GM18519 (cell line): ENCODE results near the gene ZFP3.
"Not testable (repeated sequence)": the region's sequence is repeated elsewhere in the genome, so short reads cannot be mapped to it uniquely, and the experiment has no call there.

Experiments used
- ATAC-seq: cut with Tn5 transposase; IDR thresholded peaks from one replicate; pipeline ENCODE4 v1.9.1; 2021; ENCODE audit warnings: mild to moderate bottlenecking, moderate library complexity; ENCODE audit not compliant: unreplicated experiment, low FRiP score

The ZFP3 gene

DNA sequence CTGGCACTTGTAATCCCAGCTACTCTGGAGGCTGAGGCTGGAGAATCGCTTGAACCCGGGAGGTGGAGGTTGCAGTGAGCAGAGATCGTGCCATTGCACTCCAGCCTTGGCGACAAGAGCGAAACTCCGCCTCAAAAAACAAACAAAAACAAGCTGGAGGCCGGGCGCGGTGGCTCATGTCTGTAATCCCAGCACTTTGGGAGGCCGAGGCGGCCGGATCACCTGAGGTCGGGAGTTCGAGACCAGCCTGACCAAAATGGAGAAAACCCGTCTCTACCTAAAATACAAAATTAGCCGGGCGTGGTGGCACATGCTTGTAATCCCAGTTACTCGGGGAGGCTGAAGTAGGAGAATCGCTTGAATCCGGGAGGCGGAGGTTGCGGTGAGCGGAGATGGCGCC lies 992 bp upstream of the ZFP3 start:
- ATAC-seq: not testable (repeated sequence)

DNA sequence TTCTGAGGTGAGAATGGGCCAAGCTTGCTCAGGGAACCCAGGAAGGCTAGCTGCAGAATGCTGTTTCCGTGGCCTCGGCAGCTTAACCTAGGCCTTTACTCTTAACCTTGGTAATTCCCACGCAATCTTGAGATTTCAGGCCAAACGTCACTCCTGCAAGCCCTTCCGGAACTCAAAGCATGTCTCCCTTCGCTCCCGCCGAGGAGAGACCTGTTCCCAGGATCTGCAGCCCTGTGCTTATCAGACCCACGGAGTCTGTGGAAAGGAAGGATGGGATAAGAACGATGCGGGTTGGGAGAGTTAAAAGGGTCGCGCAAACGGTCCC lies 524 bp upstream of the ZFP3 start:
- no peak for ATAC-seq

- ATAC-seq: no peak
Observed at GRCh38 chr17:5080591-5080990, 2.3 kb downstream of the ZFP3 start.

DNA sequence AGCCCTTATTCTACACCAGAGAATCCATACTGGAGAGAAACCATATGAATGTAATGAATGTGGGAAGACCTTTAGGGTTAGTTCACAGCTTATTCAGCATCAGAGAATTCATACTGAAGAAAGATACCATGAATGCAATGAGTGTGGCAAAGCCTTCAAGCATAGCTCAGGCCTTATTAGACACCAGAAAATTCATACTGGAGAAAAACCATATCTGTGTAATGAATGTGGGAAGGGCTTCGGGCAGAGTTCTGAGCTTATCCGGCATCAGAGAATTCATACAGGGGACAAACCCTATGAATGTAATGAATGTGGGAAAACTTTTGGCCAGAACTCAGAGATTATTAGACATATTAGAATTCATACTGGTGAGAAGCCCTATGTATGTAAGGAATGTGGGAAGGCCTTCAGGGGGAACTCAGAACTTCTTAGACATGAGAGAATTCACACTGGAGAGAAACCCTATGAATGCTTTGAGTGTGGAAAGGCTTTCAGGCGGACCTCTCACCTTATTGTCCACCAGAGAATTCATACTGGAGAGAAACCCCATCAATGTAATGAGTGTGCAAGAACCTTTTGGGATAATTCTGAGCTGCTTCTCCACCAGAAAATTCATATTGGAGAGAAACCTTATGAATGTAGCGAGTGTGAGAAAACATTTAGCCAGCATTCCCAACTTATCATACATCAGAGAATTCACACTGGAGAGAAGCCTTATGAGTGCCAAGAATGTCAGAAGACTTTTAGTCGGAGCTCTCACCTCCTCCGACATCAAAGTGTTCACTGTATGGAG lies 14.1 kb downstream of the ZFP3 start:
- no peak for ATAC-seq

DNA sequence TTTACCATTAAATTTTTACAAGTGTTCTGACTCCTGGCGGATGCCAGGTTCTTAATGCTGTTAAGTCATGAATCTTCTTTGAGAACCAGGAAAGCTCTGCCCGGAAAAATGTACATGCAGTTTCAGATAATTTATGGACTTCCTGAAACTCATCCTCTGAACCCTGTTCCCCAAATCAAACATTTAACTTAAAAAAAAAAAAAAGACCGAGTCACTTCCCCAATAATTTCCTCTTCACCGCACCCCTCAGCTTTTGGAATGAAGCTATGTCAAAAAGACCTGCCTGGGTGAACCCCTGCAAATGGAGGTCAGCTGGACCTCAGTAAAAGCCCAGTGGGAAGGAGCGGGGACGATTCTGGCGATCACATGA lies 18.4 kb downstream of the ZFP3 start:
- ATAC-seq: no peak

- no peak for ATAC-seq
Observed at GRCh38 chr17:5097101-5097834, 19.0 kb downstream of the ZFP3 start.

DNA sequence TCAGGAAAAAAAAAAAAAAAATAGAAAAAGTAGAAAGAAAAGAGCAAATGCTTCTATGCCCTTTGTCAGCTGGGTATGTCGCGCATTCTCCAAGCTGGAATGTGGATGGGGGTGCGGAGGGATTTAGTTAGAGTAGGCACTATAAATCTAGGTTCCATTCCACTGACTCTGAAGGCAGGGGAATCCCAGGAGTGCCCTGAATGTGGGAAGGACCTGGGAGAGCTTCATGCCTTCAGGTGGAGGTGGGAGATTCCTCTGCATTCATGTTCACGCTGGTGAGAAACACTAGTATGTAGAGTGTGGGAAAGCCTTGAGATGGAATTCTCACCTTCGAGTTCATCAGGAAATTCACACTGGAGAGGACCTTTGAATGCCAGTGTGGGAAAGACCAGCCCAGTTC lies 21.0 kb downstream of the ZFP3 start:
- no peak for ATAC-seq

DNA sequence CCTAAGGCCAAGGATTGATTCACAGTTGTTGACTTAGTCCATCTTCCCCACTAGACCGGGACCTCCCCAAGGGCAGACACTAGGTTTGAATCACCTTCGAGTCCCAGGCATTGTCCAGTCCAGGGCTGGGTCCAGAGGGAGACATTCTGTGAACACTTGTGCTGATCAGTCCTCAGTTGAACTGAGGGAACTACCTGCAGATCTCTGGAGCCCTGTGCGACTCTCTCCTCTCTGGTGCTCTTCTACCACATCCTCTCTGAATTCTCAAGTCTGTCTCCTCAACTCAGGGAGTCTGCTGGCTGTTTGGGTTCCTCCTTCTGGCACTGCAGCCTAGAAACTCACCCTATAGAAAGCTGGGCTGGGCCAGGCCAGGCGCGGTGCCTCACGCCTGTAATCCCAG lies 22.6 kb downstream of the ZFP3 start:
- no peak for ATAC-seq

DNA sequence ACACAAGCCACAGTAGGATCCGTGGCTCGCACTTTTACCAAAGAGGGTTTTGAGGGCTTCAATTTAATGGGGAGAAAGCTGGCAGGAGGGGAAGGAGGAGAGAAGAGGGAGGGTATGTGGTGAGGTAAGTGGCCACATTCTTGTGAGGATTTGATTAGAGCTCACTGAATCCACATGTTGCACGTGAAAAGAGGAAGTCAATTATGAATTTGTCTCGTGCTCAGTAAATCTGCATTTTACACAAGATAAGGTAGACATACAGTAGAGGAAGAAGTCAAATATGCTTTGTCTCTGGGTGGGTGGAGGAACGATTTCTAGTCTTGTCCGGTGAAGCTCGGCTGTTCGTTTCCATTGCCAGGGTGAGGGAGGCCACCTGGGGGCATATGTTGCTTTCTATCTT lies 32.5 kb downstream of the ZFP3 start:
- no peak for ATAC-seq

GRCh38 chr17:5111402-5112204 lies 33.3 kb downstream of the ZFP3 start, which contains the start of gene ZNF232:
Gene ZNF232, minus strand, starts transcription at chr17:5111878. Its CDS starts 56 bp downstream, at chr17:5111822.
- no peak for ATAC-seq

GRCh38 chr17:5115673-5116651 lies 37.7 kb downstream of the ZFP3 start, which contains the start of gene USP6:
Gene USP6, plus strand, starts transcription at chr17:5116032. Its CDS starts 14,336 bp downstream, at chr17:5130368.
- ATAC-seq: no peak

DNA sequence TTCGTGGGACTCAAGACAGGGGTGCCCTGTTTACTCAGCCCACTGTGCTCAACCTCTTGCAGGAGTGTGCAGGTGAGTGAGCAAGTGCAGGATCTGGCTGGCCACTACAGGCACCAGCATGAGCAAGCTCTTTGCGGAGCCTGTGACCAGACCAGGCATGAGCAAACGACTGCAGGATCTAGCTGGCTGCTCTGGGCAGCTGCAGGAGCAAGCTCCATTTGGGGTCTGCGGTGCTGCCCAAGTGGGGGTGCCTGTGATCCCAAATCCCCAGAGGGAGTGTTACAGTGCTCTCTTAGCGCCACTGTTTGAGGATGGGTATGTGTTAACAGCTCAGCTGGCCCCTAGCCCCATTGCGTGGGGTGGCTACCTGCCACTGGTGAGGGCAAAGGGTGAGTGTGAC lies 40.0 kb downstream of the ZFP3 start:
- no peak for ATAC-seq

DNA sequence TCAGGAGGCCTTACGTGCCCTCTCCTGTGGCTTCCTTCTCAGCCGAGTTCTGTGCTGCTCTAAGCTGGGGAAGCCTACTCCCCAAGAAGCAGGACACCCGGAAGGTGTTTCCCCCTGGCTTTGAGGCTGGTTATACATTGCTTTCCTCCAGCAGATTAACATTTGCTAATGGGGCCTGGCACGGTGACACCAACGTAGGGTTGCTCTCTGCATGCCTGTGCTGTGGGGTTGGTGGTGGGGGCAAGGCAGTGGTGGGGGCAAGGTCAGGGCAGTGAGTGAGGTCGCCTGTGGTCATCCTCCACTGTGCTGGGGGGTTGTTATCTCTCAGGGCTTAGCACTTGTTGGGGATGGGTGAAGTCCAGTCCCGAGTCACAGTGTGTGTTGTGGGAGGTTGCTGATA lies 41.8 kb downstream of the ZFP3 start:
- no peak for ATAC-seq

GRCh38 chr17:5120436-5121185 lies 42.3 kb downstream of the ZFP3 start:
- not testable (repeated sequence) for ATAC-seq

GRCh38 chr17:5121186-5121841 lies 43.0 kb downstream of the ZFP3 start:
- no peak for ATAC-seq

- ATAC-seq: not testable (repeated sequence)
Observed at GRCh38 chr17:5122056-5122455, 43.8 kb downstream of the ZFP3 start.

- ATAC-seq: no peak
Observed at GRCh38 chr17:5122586-5123342, 44.5 kb downstream of the ZFP3 start.
